NCI-H2107 treated with DMSO at 0.1 percent for 48 hours (cell line): Measurements from ENCODE around the gene ETHE1.
A peak's percentile ranks its signal among the peaks of the same experiment; 100 is the strongest.

Source experiments
- DNase-seq: peaks from one replicate; lab custom pipeline; 2025; ENCODE audit not compliant: unreplicated experiment; lab: John Stamatoyannopoulos, UW

Gene ETHE1, protein sequence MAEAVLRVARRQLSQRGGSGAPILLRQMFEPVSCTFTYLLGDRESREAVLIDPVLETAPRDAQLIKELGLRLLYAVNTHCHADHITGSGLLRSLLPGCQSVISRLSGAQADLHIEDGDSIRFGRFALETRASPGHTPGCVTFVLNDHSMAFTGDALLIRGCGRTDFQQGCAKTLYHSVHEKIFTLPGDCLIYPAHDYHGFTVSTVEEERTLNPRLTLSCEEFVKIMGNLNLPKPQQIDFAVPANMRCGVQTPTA

GRCh38 chr19:43526884-43527859 is at the start of gene ETHE1:
Gene ETHE1 (minus strand): TSS chr19:43527201. CDS start chr19:43527177, 24 bp downstream.
- DNase-seq, result no peak

DNA sequence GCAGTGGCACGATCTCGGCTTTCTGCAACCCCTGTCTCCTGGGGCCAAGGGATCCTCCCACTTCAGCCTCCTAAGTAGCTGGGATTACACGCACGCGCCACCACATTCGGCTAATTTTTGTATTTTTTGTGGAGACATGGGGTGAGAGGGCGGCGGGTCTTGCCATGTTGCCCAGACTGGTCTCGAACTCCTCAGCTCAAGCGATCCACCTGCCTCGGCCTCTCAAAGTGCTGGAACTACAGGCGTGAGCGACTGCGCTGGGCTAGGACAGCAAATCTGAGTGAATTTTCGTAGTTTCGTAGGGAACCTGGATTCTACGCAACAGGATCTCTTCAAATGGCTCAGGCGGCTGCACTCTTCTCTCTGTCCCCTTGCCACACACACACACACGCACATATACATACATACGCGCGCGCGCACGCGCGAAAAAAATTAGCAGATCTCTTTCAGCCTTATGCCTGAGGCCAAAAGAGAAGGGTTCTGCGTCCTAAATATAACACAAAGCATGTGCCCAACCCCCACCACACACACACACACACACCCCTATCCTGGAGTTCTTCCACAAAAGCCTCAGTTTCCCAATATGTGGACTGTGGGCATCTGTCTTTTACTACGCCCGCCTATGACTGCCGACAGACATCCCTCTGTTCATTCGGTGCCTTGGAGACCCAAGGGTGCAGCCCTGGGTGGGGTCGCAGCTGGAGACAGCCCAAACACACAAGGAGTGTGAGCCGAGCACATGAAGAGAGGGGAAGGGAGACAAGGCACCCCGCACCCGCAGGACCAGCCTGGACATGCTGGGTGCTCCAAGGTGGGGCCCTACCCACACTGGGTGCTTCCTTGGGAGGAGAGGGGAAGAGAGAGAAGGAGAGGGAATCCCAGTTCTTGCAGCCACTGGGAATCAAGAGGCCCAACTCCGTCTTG is 49.2 kb upstream of the ETHE1 start:
- DNase-seq, result no peak

DNA sequence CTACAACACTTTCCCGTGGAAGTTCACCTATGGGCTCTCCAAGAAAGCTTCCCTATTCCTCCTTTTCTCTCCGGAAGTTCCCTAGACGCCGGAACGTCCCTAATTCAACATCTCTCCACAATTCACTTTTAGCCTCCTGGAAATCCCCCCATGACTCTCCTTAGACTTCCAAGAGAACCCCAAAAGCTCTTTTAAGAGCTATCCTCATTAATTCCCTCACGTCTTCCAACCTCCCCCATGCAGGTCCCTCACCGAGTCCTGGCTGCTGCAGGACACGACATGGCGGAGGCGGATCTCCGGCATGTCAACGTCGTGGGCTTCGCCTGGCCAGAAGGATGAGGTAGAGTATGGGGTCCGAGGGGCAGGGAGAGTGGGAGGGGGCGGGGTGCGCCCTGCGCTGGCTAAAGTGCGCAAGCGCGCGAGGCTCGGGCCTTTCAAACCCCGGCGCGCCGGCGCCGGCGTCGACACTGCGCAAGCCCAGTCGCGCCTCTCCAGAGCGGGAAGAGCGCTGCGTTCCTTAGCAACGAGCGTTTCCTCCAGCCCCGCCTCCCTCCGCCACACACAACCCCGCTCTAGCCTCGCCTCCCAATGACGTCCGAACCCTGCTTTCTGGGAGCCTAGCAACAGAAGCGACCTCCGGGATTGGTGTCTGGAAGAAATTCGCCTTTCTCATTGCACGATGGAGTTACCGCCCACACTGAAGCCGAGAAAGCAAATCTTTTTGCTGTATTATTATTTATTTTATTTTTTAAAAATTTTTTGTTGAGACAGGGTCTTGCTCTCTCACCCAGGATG is 48.4 kb upstream of the ETHE1 start, which contains the start of the genes PINLYP and XRCC1:
PINLYP (plus strand) TSS at position 646 of the 795 bp plus-strand sequence. CDS start 1,391 bp downstream, outside the sequence.
XRCC1 (minus strand) TSS at position 372 of the 795 bp plus-strand sequence; CDS start at position 303, 69 bp downstream.
- peak; percentile 96 for DNase-seq

GRCh38 chr19:43574424-43575155 is 47.6 kb upstream of the ETHE1 start:
- DNase-seq, result no peak

DNA sequence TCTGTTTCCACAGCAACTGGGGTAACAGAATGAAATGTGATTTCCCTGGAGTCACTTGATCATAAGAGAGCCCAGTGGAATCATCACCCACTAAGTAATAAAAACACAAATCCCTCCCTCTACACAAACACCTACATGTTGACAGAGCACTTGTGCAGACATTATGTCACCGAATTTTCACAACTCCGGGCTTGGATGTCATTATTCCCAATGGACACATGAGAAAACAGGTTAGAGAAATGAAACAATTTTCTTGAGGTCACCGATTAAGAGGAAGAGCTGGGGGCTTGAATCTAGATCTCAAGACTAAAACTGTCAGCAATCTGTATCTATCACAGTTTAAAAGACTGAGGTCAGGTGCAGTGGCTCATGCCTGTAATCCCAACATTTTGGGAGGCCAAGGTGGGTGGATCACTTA is 45.2 kb upstream of the ETHE1 start:
- peak; percentile 41 for DNase-seq

GRCh38 chr19:43570174-43570791 is 43.3 kb upstream of the ETHE1 start:
- DNase-seq, result peak; percentile 86

DNA sequence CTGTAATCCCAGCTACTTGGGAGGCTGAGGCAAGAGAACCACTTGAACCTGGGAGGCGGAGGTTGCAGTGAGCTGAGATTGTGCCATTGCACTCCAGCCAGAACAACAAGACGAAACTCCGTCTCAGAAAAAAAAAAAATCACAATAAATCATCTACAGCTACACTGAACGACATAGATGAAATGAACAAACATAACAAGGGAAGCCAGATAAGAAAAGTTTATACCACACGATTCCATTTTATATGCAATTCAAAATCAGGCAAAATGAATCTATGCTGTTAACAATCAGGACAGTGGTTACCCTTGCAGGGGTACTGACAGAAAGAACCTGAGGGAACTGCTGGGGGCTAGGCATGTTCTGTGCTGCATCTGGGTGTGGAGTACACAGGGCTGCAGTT is 42.7 kb upstream of the ETHE1 start:
- no peak for DNase-seq

DNA sequence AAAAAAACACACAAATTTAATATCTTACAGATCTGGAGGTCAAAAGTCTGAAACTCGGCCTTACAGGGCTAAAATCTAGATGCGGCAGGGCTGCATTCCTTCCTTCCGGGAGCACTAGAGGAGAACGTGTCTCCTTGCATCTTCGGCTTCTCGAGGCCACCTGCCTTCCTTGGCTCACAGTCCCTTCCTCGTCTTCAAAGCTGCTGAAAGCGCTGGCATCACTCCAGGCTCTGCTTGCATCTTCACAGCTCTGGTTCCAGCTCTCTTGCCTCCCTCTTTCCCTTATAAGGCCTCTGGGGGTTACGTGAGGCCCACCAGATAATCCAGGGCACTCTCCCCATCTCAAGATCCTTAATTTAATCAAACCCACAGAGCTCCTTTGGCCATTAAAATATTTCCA is 37.8 kb upstream of the ETHE1 start:
- no peak for DNase-seq

DNA sequence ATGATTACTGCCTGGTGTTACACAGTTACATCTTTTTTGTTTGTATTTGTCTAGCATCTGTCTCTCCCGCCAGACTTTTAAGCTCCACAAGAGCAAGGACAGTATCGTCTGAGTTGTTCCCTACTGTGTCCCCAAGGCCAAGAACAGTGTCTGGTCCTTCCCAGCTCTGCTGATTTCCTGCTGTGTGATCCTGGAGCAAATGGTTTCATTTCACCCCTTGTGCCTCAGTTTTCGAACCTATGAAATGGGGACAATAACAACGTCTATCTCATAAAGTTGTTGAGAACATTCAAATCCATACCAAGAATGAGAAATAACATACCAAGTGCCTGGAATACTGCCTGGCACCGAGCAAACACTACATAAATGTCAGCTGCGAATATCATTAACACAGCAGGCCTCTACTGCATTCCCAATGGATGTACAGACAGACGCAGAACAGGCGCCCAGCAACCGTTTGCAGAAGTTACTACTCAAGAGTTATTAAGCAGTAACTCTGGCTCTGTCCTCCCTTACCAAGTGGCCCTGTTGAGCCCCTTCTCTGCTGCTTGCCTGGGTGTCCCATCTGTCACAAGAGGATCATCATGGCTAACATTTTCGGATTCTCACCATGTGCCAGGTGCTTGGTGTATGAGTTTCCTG is 36.9 kb upstream of the ETHE1 start:
- DNase-seq, result no peak

DNA sequence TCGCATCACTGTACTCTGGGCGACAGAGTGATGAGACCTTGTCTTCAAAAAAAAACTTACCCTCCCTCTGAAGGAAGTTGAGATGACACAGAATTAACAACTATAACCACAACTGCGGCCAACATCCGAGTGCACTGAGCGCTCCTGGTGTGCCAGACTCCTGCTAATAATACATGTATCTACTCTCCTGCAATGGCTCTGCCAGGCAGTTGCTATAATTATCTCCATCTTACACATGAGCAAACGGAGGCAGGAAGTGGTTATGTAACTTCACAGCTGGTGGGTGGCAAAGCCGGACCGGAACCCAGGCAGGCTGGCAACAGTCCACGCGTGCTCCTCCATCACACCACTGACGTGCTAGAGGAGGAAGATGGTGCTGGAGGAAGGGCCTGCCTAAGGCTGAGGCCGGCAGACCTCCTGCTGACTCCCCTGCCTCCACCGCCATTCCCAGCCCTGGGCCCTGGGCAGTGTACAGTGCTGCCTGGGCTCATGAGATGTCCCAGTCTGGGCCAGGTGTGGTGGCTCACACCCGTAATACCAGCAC is 35.8 kb upstream of the ETHE1 start:
- DNase-seq, result peak; percentile 76

DNA sequence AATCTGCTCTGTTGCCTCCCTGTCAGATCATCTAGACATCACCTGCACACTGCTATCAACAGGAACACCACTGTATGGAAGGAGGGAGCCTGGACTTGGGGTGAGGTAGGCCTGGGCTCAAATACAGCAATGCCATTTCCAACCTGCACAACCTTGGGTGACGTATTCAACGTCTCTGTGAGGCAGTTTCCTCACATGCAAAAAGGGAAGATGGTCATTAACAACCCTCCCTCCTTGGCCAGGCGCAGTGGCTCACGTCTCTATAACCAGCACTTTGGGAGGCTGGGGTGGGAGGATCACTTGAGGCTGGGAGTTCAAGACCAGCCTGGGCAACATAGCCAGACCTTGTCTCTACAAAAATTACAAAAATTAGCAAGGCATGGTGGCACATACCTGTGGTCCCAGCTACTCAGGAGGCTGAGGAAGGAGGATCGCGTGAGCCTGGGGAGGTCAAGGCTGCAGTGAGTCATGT is 35.3 kb upstream of the ETHE1 start:
- no peak for DNase-seq

- DNase-seq, result no peak
Observed at GRCh38 chr19:43561139-43561970, 34.4 kb upstream of the ETHE1 start.

- no peak for DNase-seq
Observed at GRCh38 chr19:43560687-43561086, 33.7 kb upstream of the ETHE1 start.

GRCh38 chr19:43555185-43555770 is 28.3 kb upstream of the ETHE1 start:
- DNase-seq, result peak; percentile 46

GRCh38 chr19:43554317-43554895 is 27.4 kb upstream of the ETHE1 start:
- no peak for DNase-seq

GRCh38 chr19:43553656-43554055 is 26.7 kb upstream of the ETHE1 start:
- no peak for DNase-seq
